Skeletal muscle satellite cell (primary cell): ENCODE data around the gene TMC1.

Experiments used
- H3K27me3 ChIP-seq: 2 replicates; pipeline ENCODE4 v1.7.0; 2013; ENCODE audit warnings: low read length; ENCODE audit not compliant: control insufficient read depth, insufficient read depth
- H3K36me3 ChIP-seq: 2 replicates; pipeline ENCODE4 v1.7.0; 2013; ENCODE audit warnings: mild to moderate bottlenecking, control low read depth, low read length; ENCODE audit not compliant: insufficient read depth
- H3K4me1 ChIP-seq: 2 replicates; pipeline ENCODE4 v1.7.0; 2013; ENCODE audit warnings: low read length; ENCODE audit not compliant: control insufficient read depth, insufficient read depth
- H3K4me2 ChIP-seq: 2 replicates; pipeline ENCODE4 v1.7.0; 2013; ENCODE audit warnings: mild to moderate bottlenecking, low read length
- H3K4me3 ChIP-seq: 2 replicates; pipeline ENCODE4 v1.7.0; 2013; ENCODE audit warnings: low read length
- H3K9ac ChIP-seq: 2 replicates; pipeline ENCODE4 v1.7.0; 2013; ENCODE audit warnings: mild to moderate bottlenecking, low read depth, low read length, moderate library complexity
- H3K9me3 ChIP-seq: replicated peaks from 2 replicates; pipeline ENCODE4 v1.7.0; 2013; ENCODE audit warnings: mild to moderate bottlenecking, control low read depth, low read length

Gene TMC1

DNA sequence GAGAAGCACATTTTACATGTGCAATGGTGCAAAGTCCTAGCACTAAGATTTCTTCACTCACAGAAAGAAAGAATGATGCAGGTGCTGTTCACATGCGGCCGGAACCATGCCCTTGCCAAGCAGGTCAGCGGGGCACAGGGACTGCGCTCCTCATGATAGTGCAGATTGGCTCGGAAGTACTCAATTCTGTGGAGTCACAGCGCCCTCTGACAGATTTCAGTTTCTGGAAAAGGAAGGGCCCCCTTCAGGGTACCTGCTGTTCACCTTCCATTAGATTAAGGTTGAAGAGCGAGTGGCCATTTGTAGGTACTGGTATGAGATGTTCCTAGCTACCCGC, 75.7 kb downstream of the TMC1 start:
- H3K4me1 ChIP-seq = peaks cover 7% of the 10 kb centered on the region
- H3K9me3 ChIP-seq = no peaks in the 10 kb centered on the region
- H3K36me3 ChIP-seq = no peaks in the 10 kb centered on the region
- H3K27me3 ChIP-seq = no peaks in the 10 kb centered on the region
- no peak overlapping the region for H3K4me3 ChIP-seq
- no peak overlapping the region for H3K9ac ChIP-seq
- H3K4me2 ChIP-seq = no peak overlapping the region

DNA sequence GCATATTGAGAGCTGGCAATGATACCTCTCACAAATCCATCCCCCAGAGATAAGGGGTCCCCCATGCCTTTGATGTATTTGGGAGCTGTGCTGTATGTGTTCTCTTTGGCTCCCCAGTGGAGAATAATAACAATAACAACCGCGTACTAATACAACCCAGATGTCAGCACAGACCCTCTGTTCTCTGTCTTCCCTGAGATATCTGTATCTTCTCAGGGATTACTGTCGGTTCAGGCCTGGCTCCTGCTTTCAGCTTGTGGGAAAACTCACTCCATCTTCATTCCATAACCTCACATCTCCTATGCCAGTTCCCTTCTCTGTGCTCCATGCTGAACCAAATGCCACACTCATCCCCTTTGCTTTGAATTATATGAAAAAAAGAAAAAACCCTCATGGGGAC, 76.2 kb downstream of the TMC1 start:
- no peak overlapping the region for H3K4me2 ChIP-seq
- H3K27me3 ChIP-seq = no peaks in the 10 kb centered on the region
- no peaks in the 10 kb centered on the region for H3K9me3 ChIP-seq
- no peaks in the 10 kb centered on the region for H3K36me3 ChIP-seq
- no peak overlapping the region for H3K9ac ChIP-seq
- H3K4me3 ChIP-seq = no peak overlapping the region
- peaks cover 11% of the 10 kb centered on the region for H3K4me1 ChIP-seq

DNA sequence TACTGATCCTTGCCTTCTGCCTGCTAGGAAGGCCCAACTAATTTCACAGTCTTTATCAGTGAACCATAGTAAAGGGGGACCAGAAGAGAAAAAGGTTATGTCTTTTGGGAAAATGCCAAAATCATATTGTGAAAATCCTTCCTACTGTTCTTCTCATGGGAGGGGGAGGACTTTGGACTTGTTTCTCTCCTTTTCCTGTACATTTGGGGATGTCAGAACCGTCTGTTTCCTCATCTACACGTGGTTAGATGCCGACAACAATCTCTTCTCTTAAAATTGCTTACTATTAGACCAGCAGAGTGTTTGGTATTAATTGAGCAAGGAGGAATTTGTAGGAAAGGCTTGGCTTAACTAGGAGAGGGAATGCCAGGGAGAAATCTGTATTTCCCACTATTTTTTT, 77.2 kb downstream of the TMC1 start:
- Histone ChIP-seq H3K36me3 (no peaks in the 10 kb centered on the region), H3K4me2 (no peak overlapping the region)

DNA sequence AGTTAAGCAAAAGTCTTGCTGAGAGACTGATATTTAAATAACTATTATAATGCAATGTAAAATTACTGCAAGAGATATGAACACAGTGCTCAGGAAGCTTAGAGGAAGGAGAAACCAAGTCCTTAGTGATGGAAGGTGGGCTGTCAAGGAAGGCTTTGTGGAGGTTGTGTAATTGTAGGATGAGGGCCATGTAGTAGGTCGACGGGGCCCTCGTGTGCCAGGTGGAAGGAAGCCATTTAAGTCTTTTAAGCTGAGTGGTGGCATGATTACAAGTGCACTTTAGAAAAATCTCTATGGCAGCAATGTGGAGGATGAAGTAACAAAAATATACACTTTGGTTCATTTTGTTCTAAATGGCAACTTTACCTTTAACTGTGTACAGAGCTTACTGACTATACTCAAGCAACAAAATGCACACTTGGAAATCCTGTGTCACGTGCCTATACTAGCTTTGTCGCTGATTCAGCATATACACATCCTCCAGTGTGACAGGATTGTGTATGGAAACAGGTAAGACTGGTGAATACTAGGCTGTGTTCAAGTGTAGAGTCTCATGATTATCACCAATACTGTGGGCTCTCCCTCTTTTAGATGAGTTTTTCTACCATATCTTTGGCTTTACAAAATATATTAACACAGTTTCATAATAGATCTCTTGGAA, 78.6 kb downstream of the TMC1 start:
- no peak overlapping the region for H3K9ac ChIP-seq
- peaks cover 20% of the 10 kb centered on the region for H3K4me1 ChIP-seq
- no peaks in the 10 kb centered on the region for H3K36me3 ChIP-seq
- no peaks in the 10 kb centered on the region for H3K27me3 ChIP-seq
- no peaks in the 10 kb centered on the region for H3K9me3 ChIP-seq
- H3K4me2 ChIP-seq = no peak overlapping the region
- H3K4me3 ChIP-seq = no peak overlapping the region

More for the DNA sequence above, 77.2 kb downstream of the TMC1 start:
- no peaks in the 10 kb centered on the region for H3K27me3 ChIP-seq
- H3K4me3 ChIP-seq = no peak overlapping the region
- H3K9me3 ChIP-seq = no peaks in the 10 kb centered on the region
- H3K4me1 ChIP-seq = peaks cover 20% of the 10 kb centered on the region
- no peak overlapping the region for H3K9ac ChIP-seq

DNA sequence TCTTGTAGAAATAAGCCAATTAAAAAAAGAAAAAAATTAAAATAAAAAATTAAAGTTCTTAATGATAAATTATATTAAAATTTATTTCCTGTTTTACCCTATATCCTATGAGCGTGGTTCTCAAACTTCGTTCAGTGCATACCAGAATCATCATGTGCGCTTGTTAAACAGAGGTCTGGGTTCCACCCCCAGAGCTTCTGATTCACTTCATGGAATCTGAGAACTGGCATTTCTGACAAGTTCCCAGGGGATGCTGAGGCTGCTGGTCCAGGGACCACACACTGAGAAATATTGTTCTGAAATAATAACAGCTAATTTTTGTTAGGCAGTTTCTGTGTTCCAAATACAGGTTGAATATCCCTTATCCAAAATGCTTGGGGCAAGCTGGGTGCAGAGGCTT, 79.3 kb downstream of the TMC1 start:
- Histone ChIP-seq H3K4me1 (peaks cover 20% of the 10 kb centered on the region), H3K36me3 (no peaks in the 10 kb centered on the region), H3K4me2 (no peak overlapping the region), H3K27me3 (no peaks in the 10 kb centered on the region), H3K9ac (no peak overlapping the region), H3K4me3 (no peak overlapping the region), H3K9me3 (no peaks in the 10 kb centered on the region)

DNA sequence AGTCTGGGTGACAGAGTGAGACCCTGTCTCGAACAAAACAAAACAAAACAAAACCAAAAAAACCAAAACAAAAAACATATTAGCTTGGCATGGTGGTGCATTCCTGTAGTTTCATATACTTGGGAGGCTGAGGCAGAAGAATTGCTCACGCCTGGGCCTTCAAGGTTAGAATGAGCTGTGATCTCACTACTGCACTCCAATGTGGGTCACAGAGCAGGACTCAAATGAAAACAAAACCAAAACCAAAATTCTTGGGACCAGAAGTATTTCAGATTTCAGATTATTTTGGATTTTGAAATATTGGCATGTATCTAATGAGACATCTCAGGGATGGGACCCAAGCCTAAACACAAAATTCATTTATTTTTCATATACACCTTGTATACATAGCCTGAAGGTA, 80.2 kb downstream of the TMC1 start:
- no peaks in the 10 kb centered on the region for H3K9me3 ChIP-seq
- H3K36me3 ChIP-seq = no peaks in the 10 kb centered on the region
- H3K4me1 ChIP-seq = peaks cover 20% of the 10 kb centered on the region
- H3K27me3 ChIP-seq = no peaks in the 10 kb centered on the region
- no peak overlapping the region for H3K4me2 ChIP-seq
- no peak overlapping the region for H3K4me3 ChIP-seq
- H3K9ac ChIP-seq = no peak overlapping the region

DNA sequence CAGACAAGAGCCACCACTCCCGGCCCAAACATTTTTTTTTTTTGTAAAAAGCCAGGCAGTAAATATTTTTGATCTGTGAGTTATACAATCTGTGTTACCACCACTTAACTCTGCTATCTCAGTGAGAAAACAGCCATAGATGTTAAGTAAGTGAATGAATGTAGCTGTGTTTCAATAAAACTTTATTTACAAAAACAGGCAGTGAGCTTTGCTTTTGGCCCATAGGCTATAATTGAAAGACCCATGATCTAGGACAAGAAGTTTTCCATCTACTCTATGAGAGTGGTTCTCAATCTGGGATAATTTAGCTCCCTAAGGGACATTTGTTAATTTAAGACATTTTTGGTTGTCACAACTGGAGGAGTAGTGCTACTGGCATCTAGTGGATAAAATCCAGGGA, 91.0 kb downstream of the TMC1 start:
- Histone ChIP-seq H3K27me3 (no peaks in the 10 kb centered on the region), H3K9me3 (no peaks in the 10 kb centered on the region), H3K36me3 (no peaks in the 10 kb centered on the region), H3K9ac (no peak overlapping the region), H3K4me1 (no peaks in the 10 kb centered on the region), H3K4me3 (no peak overlapping the region), H3K4me2 (no peak overlapping the region)

DNA sequence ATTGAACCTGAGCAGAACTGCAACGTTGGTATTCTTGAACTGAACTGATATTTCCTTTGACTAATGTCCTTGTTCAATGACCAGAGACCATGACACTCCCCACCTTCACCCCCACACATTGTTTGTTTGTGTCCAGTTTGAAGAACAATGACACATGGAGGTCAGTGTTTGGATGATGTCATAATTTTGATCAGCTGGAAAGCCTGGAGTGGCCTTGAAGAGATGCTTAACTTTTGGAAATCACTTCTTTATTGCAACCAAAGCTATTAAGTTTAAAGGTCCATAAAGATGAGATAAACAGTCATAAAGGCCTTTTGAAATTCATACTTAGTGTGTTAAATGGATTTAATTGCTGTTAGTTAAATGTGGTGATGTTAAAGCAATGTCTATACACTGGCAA, 92.7 kb downstream of the TMC1 start:
- H3K9me3 ChIP-seq = no peaks in the 10 kb centered on the region
- no peak overlapping the region for H3K9ac ChIP-seq
- H3K27me3 ChIP-seq = no peaks in the 10 kb centered on the region
- no peaks in the 10 kb centered on the region for H3K36me3 ChIP-seq
- no peak overlapping the region for H3K4me2 ChIP-seq
- no peak overlapping the region for H3K4me3 ChIP-seq
- no peaks in the 10 kb centered on the region for H3K4me1 ChIP-seq

DNA sequence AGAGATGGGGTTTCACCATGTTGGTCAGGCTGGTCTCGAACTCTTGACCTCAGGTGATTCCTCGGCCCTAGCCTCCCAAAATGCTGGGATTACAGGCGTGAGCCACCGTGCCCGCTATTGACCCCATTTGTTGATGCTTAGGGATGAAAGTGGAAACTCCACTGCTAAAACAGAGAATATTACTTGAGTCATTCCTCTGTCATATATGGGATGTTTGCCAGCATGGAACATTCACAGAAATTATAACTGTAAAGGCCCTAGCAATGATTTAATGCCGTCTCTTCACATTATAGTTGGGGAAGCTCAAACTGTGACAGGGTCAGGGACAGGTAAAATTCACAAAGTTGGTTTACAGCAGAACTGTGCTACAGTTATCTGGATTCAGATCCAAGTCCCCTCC, 94.5 kb downstream of the TMC1 start:
- Histone ChIP-seq H3K4me3 (no peak overlapping the region), H3K4me1 (no peaks in the 10 kb centered on the region), H3K27me3 (no peaks in the 10 kb centered on the region), H3K9ac (no peak overlapping the region), H3K9me3 (no peaks in the 10 kb centered on the region), H3K36me3 (no peaks in the 10 kb centered on the region), H3K4me2 (no peak overlapping the region)

DNA sequence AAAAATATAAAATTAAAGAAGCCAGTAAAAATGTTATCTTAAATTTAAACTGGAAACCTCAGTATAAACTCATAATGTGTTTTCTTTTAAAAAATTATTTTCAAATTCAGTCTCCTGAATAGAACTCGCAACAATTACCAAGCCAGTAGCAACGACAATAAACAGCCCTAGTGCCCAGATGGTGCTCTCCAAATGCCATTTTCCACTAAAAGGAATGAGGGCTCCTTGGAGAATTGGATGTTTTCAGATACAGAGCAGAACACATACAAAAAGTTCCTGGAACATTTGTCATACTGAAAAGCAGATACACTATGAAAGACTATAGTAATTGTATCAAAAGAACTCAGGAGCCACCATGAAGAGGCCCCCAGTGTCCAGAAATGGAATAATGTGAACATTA, 97.4 kb downstream of the TMC1 start:
- H3K9ac ChIP-seq = no peak overlapping the region
- H3K4me3 ChIP-seq = no peak overlapping the region
- no peaks in the 10 kb centered on the region for H3K4me1 ChIP-seq
- no peaks in the 10 kb centered on the region for H3K9me3 ChIP-seq
- H3K36me3 ChIP-seq = no peaks in the 10 kb centered on the region
- no peak overlapping the region for H3K4me2 ChIP-seq
- no peaks in the 10 kb centered on the region for H3K27me3 ChIP-seq

DNA sequence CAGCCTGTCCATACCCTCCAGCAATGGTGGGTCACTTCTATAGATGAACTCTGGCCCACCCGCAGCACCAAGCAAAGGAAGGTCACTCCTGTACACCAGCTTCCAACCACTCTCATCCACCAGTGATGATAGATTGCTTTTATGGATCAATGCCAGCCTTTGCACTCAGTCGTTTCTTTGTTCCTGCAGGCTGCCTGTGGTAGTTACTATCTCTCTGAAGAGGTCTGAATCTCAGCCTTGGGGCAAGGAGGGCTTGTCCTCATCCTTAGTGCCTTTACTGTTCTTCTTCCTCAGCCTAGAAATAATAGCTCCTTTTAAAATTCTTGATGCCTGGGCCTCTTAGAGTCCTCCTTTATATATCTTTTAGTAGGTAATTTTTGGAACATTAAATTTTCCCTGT, 100.8 kb downstream of the TMC1 start:
- Histone ChIP-seq H3K4me3 (no peak overlapping the region), H3K4me2 (no peak overlapping the region), H3K27me3 (no peaks in the 10 kb centered on the region), H3K36me3 (no peaks in the 10 kb centered on the region), H3K4me1 (no peaks in the 10 kb centered on the region), H3K9ac (no peak overlapping the region), H3K9me3 (no peaks in the 10 kb centered on the region)

DNA sequence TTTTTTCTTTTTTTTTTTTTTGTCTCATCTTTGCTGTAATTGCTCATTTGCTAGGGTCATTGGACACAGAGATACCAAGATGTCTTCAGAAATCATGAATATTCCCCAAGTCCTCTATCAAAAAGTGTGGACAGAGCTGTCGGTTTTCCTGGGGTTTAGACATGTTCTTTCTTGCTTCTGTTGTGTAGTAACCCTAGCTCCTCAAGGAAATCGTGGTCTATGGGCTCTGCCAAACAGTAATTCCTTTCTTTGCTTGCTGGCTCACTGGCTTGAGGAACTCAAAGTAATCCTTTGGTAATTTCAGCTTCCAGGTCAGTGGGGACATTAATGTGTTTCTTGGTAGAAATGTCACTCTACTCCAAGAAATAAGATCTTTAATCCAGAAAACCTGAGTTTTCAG, 101.7 kb downstream of the TMC1 start:
- Histone ChIP-seq H3K9me3 (no peaks in the 10 kb centered on the region), H3K4me2 (no peak overlapping the region), H3K9ac (no peak overlapping the region), H3K4me1 (no peaks in the 10 kb centered on the region), H3K36me3 (no peaks in the 10 kb centered on the region), H3K27me3 (no peaks in the 10 kb centered on the region), H3K4me3 (no peak overlapping the region)
